ENCODE measurements around the gene HLF. TPM values are rescaled to one million over a fixed set of nuclear protein-coding genes. Genes with fewer than 3 reads are reported as not detected.

HLF gene
- 21.4 TPM for total RNA-seq

- DNase-seq (ENCODE audit: low spot score) (peak; percentile 91), ATAC-seq (peak; percentile 90)
- intact Hi-C loops (cut with DNase I) = no loop called here
These were observed at the start of gene HLF for GRCh38 chr17:55264645-55265298. HLF (plus strand) TSS chr17:55264960; CDS start chr17:55265485, 525 bp downstream.

GRCh38 chr17:55215711-55216110, 49.0 kb upstream of the HLF start:
- intact Hi-C loops (cut with DNase I) = no loop called here
- ATAC-seq (no peak), DNase-seq (ENCODE audit: low spot score) (no peak)

GRCh38 chr17:55216888-55217287, 47.9 kb upstream of the HLF start:
- DNase-seq (ENCODE audit: low spot score) (no peak), ATAC-seq (no peak)
- intact Hi-C loops (cut with DNase I) = no loop called here

GRCh38 chr17:55219459-55219858, 45.3 kb upstream of the HLF start:
- intact Hi-C loops (cut with DNase I) = no loop called here

GRCh38 chr17:55219934-55220333, 44.8 kb upstream of the HLF start:
- no peak for DNase-seq (ENCODE audit: low spot score)
- intact Hi-C loops (cut with DNase I) = no loop called here
- no peak for ATAC-seq

More at GRCh38 chr17:55219459-55219858, 45.3 kb upstream of the HLF start:
- DNase-seq (ENCODE audit: low spot score) (no peak), ATAC-seq (no peak)

GRCh38 chr17:55223524-55223923, 41.2 kb upstream of the HLF start:
- intact Hi-C loops (cut with DNase I) = no loop called here
- no peak for DNase-seq (ENCODE audit: low spot score)
- no peak for ATAC-seq

GRCh38 chr17:55224746-55225145, 40.0 kb upstream of the HLF start:
- DNase-seq (ENCODE audit: low spot score) = no peak
- intact Hi-C loops (cut with DNase I) = no loop called here
- ATAC-seq = no peak

GRCh38 chr17:55225237-55225636, 39.5 kb upstream of the HLF start:
- intact Hi-C loops (cut with DNase I) = no loop called here
- DNase-seq (ENCODE audit: low spot score) (no peak), ATAC-seq (no peak)

- ATAC-seq (no peak), DNase-seq (ENCODE audit: low spot score) (no peak)
- intact Hi-C loops (cut with DNase I) = no loop called here
These were observed 36.0 kb upstream of the HLF start for GRCh38 chr17:55228683-55229192.

GRCh38 chr17:55229276-55229675, 35.5 kb upstream of the HLF start:
- intact Hi-C loops (cut with DNase I) = no loop called here

GRCh38 chr17:55230716-55231115, 34.0 kb upstream of the HLF start:
- DNase-seq (ENCODE audit: low spot score) (no peak), ATAC-seq (no peak)
- intact Hi-C loops (cut with DNase I) = no loop called here

More at GRCh38 chr17:55229276-55229675, 35.5 kb upstream of the HLF start:
- ATAC-seq = no peak
- DNase-seq (ENCODE audit: low spot score) = no peak

- intact Hi-C loops (cut with DNase I) = no loop called here
- ATAC-seq = no peak
These were observed 30.9 kb upstream of the HLF start for GRCh38 chr17:55233840-55234239.

GRCh38 chr17:55236316-55236715, 28.4 kb upstream of the HLF start:
- ATAC-seq (no peak), DNase-seq (ENCODE audit: low spot score) (no peak)
- intact Hi-C loops (cut with DNase I) = no loop called here

More at GRCh38 chr17:55233840-55234239, 30.9 kb upstream of the HLF start:
- no peak for DNase-seq (ENCODE audit: low spot score)

- ATAC-seq (peak; percentile 23), DNase-seq (ENCODE audit: low spot score) (no peak)
- intact Hi-C loops (cut with DNase I) = no loop called here
These were observed 27.5 kb upstream of the HLF start for GRCh38 chr17:55237268-55237667.

GRCh38 chr17:55237841-55238178, 26.9 kb upstream of the HLF start:
- ATAC-seq (no peak), DNase-seq (ENCODE audit: low spot score) (no peak)
- intact Hi-C loops (cut with DNase I) = no loop called here

- intact Hi-C loops (cut with DNase I) = no loop called here
- peak; percentile 99 for ATAC-seq
- DNase-seq (ENCODE audit: low spot score) = peak; percentile 97
These were observed 26.4 kb upstream of the HLF start for GRCh38 chr17:55238179-55238930.

GRCh38 chr17:55238931-55239297, 25.8 kb upstream of the HLF start:
- ATAC-seq (peak; percentile 19), DNase-seq (ENCODE audit: low spot score) (no peak)
- intact Hi-C loops (cut with DNase I) = no loop called here

GRCh38 chr17:55241097-55241496, 23.7 kb upstream of the HLF start:
- intact Hi-C loops (cut with DNase I) = no loop called here
- DNase-seq (ENCODE audit: low spot score) (no peak), ATAC-seq (no peak)

GRCh38 chr17:55242476-55242875, 22.3 kb upstream of the HLF start:
- ATAC-seq = no peak
- intact Hi-C loops (cut with DNase I) = no loop called here

GRCh38 chr17:55245986-55246385, 18.8 kb upstream of the HLF start:
- DNase-seq (ENCODE audit: low spot score) (no peak), ATAC-seq (no peak)
- intact Hi-C loops (cut with DNase I) = no loop called here

More at GRCh38 chr17:55242476-55242875, 22.3 kb upstream of the HLF start:
- no peak for DNase-seq (ENCODE audit: low spot score)

Data from sciatic nerve (tissue), 2 donors.